Hepatocyte (in vitro differentiated cells): ENCODE measurements around the gene WNT7B.

Experiments
- EZH2phosphoT487 ChIP-seq: fragments of 200-600 bp; sonication (generic); IDR thresholded peaks from one replicate; pipeline ENCODE4 v1.6.1; 2018; ENCODE audit warnings: antibody characterized with exemption, mild to moderate bottlenecking, low read depth, moderate library complexity; ENCODE audit not compliant: unreplicated experiment, severe bottlenecking
- TF ChIP-seq, protein P1 (sequence below): fragments of 200-600 bp; sonication (generic); IDR thresholded peaks from 2 replicates; pipeline ENCODE4 v1.5.1; 2016; ENCODE audit warnings: antibody characterized with exemption, mild to moderate bottlenecking; ENCODE audit not compliant: poor library complexity

DNA sequence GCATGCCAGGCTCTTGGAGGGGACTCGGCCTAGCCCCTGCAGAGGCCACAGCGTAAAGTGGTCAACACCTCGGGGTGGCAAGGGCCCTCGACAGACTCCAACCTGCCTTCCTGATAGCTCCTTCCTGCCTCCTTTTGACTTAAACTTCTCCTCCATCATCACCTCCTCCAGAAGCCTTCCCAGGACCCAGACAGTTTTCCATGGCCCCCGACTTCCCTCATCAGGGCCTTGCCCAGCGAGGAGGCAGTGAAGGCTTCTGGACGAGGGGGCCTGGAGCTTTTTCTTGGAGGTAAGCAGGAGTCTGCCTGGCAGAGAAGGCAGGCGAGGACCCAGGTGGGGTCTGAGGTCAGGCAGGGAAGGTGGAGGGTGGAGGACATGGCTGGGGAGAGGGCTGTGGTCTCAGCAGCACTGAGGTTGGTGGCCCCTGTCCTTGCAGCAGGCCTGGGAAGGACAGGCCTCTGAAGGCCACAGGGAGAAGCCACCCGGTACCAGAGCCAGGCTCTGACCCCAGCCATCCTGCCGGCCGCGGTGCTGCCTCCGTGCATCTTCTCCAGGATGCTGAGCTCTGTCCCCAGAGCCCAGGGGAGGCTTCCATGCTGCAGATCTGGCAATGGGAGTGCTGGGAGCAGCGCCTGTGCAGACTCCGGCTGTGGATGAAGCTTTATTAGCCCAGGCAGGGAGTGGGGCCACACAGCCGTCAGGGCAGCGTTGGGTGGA lies 81.4 kb downstream of the WNT7B start:
- TF ChIP-seq, protein P1, sequence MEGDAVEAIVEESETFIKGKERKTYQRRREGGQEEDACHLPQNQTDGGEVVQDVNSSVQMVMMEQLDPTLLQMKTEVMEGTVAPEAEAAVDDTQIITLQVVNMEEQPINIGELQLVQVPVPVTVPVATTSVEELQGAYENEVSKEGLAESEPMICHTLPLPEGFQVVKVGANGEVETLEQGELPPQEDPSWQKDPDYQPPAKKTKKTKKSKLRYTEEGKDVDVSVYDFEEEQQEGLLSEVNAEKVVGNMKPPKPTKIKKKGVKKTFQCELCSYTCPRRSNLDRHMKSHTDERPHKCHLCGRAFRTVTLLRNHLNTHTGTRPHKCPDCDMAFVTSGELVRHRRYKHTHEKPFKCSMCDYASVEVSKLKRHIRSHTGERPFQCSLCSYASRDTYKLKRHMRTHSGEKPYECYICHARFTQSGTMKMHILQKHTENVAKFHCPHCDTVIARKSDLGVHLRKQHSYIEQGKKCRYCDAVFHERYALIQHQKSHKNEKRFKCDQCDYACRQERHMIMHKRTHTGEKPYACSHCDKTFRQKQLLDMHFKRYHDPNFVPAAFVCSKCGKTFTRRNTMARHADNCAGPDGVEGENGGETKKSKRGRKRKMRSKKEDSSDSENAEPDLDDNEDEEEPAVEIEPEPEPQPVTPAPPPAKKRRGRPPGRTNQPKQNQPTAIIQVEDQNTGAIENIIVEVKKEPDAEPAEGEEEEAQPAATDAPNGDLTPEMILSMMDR: no peak
- TF ChIP-seq EZH2phosphoT487: no peak
